Erythroblast (primary cell): ENCODE data around the gene YIPF5.

Experiments
- GATA1 ChIP-seq: IDR thresholded peaks from 2 replicates; pipeline ENCODE4 v1.6.1; 2011; ENCODE audit warnings: low read depth, mild to moderate bottlenecking, control low read depth, low read length, moderate library complexity
- POLR2A ChIP-seq: IDR thresholded peaks from 2 replicates; pipeline ENCODE4 v1.6.1; 2011; ENCODE audit warnings: mild to moderate bottlenecking, low read length

DNA sequence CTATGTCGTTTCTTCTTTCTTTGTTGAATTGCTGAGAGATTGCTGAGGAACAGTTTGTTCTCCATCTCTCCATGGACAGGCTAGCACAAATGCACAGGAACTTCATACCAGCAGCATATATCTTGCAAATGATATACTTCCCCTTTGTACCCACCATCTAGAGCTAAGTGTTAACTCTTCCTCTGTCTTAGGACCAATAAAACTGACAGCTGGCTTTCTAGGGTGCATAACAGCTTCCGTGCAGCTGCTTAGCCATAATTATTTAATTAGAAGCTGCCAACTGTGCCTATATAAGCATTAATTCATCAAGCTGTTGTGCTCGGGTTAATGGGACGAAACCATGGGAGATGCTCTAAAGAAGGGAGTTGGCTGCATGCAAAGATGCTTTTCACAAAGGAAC is 38.9 kb upstream of the YIPF5 start:
- TF ChIP-seq POLR2A (no peak), GATA1 (no peak)
